SKM-1 treated with dmso at 0.1 percent for 144 hours (cell line): ENCODE measurements around the gene THSD7A.
A peak's percentile ranks its signal among the peaks of the same experiment; 100 is the strongest.

ENCODE experiments used
- DNase-seq: peaks from one replicate; lab custom pipeline; 2025; ENCODE audit not compliant: unreplicated experiment; lab: John Stamatoyannopoulos, UW

The THSD7A gene

GRCh38 chr7:11750191-11750590 lies 81.8 kb downstream of the THSD7A start:
- DNase-seq, result peak; percentile 18

GRCh38 chr7:11749629-11750028 lies 82.4 kb downstream of the THSD7A start:
- no peak for DNase-seq

- no peak for DNase-seq
Observed at GRCh38 chr7:11748884-11749283, 83.1 kb downstream of the THSD7A start.

GRCh38 chr7:11747715-11748485 lies 84.1 kb downstream of the THSD7A start:
- no peak for DNase-seq

GRCh38 chr7:11746591-11746990 lies 85.4 kb downstream of the THSD7A start:
- DNase-seq, result no peak

GRCh38 chr7:11743548-11743947 lies 88.5 kb downstream of the THSD7A start:
- DNase-seq, result no peak

- no peak for DNase-seq
Observed at GRCh38 chr7:11743016-11743415, 89.0 kb downstream of the THSD7A start.

GRCh38 chr7:11742496-11742895 lies 89.5 kb downstream of the THSD7A start:
- no peak for DNase-seq

GRCh38 chr7:11737723-11738122 lies 94.3 kb downstream of the THSD7A start:
- no peak for DNase-seq

GRCh38 chr7:11732207-11732606 lies 99.8 kb downstream of the THSD7A start:
- no peak for DNase-seq

GRCh38 chr7:11730725-11731124 lies 101.3 kb downstream of the THSD7A start:
- no peak for DNase-seq

GRCh38 chr7:11727864-11728263 lies 104.1 kb downstream of the THSD7A start:
- DNase-seq, result no peak

- DNase-seq, result no peak
Observed at GRCh38 chr7:11726794-11727155, 105.2 kb downstream of the THSD7A start.

- no peak for DNase-seq
Observed at GRCh38 chr7:11726001-11726793, 105.8 kb downstream of the THSD7A start.

- DNase-seq, result no peak
Observed at GRCh38 chr7:11716185-11716584, 115.8 kb downstream of the THSD7A start.

GRCh38 chr7:11714676-11715075 lies 117.3 kb downstream of the THSD7A start:
- no peak for DNase-seq

- no peak for DNase-seq
Observed at GRCh38 chr7:11714205-11714604, 117.8 kb downstream of the THSD7A start.

GRCh38 chr7:11713352-11713751 lies 118.6 kb downstream of the THSD7A start:
- DNase-seq, result no peak

GRCh38 chr7:11710377-11710776 lies 121.6 kb downstream of the THSD7A start:
- no peak for DNase-seq

GRCh38 chr7:11709196-11709595 lies 122.8 kb downstream of the THSD7A start:
- DNase-seq, result no peak

GRCh38 chr7:11707606-11708193 lies 124.3 kb downstream of the THSD7A start:
- no peak for DNase-seq
